Measurements from ENCODE around the gene C1RL.

- TF ChIP-seq, protein P1, sequence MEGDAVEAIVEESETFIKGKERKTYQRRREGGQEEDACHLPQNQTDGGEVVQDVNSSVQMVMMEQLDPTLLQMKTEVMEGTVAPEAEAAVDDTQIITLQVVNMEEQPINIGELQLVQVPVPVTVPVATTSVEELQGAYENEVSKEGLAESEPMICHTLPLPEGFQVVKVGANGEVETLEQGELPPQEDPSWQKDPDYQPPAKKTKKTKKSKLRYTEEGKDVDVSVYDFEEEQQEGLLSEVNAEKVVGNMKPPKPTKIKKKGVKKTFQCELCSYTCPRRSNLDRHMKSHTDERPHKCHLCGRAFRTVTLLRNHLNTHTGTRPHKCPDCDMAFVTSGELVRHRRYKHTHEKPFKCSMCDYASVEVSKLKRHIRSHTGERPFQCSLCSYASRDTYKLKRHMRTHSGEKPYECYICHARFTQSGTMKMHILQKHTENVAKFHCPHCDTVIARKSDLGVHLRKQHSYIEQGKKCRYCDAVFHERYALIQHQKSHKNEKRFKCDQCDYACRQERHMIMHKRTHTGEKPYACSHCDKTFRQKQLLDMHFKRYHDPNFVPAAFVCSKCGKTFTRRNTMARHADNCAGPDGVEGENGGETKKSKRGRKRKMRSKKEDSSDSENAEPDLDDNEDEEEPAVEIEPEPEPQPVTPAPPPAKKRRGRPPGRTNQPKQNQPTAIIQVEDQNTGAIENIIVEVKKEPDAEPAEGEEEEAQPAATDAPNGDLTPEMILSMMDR (IDR thresholded peaks at IDR 0.05; ENCODE audit: low read length), result no peak
- TF ChIP-seq EZH2 (optimal IDR thresholded peaks at IDR 0.05; ENCODE audit: low read depth, low read length), result no peak
- TF ChIP-seq EZH2phosphoT487 (IDR thresholded peaks at IDR 0.05; ENCODE audit: low read length), result no peak
Observed at GRCh38 chr12:7136676-7137075, 27.7 kb upstream of the C1RL start.

Measured in MM.1S (cell line).